GM12864 (cell line): ENCODE measurements around the gene ARL16.

ENCODE experiments used
- DNase-seq: peaks from one replicate; pipeline ENCODE4 v3.0.0-alpha.2; 2011; ENCODE audit warnings: low read depth
- H3K4me3 ChIP-seq: 2 replicates; pipeline ENCODE4 v1.5.1; 2011; ENCODE audit warnings: mild to moderate bottlenecking, low read depth, low read length, control low read depth
- TF ChIP-seq, protein P1 (sequence below): IDR thresholded peaks from 2 replicates; pipeline ENCODE4 v1.5.1; 2011; ENCODE audit warnings: low read depth, mild to moderate bottlenecking, moderate library complexity, low read length, control low read depth, inconsistent platforms; ENCODE audit errors: missing control alignments

ARL16 gene

DNA sequence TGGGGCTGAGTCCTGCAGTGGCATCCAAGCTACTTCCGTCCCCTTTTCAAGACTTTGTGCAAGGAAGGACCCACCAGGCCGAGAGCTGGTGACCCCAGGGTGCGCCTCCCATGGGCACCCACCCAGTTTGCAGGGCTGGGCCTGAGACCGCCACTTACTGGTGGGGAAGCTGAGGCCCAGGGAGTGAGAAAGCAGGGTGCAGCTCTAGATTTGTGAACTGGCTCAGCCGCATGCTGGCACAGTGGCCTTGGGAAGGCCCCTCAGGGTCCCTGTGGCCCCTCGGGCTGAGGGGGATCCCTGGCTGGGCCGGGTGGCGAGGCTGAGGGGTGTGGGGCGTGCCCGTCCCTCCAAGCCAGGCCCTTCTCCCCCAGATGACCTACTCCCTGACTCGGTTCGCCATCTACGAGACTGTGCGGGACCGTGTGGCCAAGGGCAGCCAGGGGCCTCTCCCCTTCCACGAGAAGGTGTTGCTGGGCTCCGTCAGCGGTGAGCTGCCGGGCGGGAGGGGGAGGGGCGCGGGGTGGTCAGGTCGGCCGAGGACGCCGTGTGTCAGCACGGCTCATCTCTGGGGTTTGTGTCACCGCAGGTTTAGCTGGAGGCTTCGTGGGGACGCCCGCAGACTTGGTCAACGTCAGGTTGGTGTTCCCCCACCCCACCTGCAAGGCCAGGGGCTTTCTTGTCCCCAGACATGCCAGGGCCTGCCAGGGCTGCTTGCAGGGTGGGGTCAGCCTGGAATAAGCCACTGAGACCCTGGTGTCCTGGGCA, 31.7 kb upstream of the ARL16 start:
- TF ChIP-seq, protein P1, sequence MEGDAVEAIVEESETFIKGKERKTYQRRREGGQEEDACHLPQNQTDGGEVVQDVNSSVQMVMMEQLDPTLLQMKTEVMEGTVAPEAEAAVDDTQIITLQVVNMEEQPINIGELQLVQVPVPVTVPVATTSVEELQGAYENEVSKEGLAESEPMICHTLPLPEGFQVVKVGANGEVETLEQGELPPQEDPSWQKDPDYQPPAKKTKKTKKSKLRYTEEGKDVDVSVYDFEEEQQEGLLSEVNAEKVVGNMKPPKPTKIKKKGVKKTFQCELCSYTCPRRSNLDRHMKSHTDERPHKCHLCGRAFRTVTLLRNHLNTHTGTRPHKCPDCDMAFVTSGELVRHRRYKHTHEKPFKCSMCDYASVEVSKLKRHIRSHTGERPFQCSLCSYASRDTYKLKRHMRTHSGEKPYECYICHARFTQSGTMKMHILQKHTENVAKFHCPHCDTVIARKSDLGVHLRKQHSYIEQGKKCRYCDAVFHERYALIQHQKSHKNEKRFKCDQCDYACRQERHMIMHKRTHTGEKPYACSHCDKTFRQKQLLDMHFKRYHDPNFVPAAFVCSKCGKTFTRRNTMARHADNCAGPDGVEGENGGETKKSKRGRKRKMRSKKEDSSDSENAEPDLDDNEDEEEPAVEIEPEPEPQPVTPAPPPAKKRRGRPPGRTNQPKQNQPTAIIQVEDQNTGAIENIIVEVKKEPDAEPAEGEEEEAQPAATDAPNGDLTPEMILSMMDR = no peak
- no peak for DNase-seq
- H3K4me3 ChIP-seq = no peak overlapping the region

DNA sequence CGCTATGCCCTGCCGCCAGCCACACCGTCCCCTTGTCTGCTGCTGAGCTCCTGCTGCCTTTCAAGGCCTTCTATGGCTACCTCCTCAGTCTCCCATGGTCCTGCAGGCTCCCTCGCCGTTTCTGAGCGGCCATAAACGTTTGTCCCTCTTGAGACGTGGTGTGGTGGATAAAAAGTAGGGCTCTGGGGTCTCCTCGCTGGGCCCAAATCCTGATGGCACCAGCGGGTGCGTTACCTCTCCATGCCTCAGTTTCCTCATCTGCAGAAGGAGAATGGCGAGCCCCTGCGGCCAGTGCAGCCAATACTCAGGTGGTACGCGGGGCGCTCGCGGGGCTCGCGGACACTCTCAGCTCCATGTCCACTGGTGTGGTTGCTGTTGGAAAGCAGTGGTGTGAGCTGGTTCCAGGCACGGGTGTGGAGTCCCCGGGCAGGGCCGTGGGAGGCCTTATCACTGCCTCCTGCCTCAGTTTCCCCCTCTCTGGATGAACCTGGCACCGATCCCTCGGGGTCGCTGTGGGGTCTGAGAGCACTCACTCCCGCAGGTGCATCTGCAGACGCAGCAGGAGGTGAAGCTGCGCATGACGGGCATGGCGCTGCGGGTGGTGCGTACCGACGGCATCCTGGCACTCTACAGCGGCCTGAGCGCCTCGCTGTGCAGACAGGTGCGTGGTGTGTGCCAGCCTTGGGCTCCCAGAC, 31.0 kb upstream of the ARL16 start:
- TF ChIP-seq, protein P1 = no peak

DNA sequence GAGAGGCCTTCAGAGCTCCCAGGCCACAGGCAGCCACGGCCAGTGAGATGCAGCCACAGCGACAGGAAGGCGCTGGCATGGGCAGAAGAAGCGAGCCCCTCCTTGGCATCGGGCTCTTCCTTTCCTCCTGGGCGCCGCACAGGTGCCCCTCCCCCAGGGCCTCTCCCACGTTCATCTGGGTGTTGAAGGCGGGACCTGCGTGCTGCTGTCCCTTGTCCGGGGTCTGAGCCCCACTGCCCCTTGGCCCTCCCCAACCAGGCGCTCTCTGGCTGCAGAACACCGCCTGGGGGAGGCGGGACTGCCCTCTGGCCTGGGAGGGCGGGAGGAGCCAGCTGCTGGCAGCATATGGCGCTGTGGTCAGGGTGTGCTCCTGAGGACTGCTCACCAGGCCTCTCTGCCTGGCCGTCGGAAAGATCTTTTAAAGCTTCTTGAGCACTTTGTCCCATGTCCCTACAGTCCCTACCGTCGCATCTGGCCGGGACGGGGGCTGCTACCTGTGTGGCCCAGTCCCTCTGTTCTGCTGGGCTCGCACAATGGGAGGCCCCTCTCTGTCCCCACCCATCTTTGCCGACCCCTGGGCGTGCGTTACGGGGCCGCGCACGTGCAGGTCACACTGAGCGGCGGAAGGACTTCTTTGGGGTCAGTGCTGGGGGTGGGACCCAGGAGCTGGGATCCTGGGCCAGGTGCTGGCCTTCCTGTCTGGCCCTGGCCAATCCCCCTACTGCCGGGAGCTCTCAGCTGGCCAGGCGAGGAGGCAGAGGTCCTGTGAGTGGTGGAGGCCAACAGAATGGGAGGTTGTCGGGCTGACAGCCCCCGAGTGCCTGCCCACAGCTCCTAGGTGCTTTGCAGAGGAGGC, 30.2 kb upstream of the ARL16 start:
- TF ChIP-seq, protein P1 = no peak
- H3K4me3 ChIP-seq = peak overlapping the region; percentile 80; the same call in 1 of the 2 replicates
- no peak for DNase-seq

More for the DNA sequence above, 31.0 kb upstream of the ARL16 start:
- no peak overlapping the region for H3K4me3 ChIP-seq
- no peak for DNase-seq

DNA sequence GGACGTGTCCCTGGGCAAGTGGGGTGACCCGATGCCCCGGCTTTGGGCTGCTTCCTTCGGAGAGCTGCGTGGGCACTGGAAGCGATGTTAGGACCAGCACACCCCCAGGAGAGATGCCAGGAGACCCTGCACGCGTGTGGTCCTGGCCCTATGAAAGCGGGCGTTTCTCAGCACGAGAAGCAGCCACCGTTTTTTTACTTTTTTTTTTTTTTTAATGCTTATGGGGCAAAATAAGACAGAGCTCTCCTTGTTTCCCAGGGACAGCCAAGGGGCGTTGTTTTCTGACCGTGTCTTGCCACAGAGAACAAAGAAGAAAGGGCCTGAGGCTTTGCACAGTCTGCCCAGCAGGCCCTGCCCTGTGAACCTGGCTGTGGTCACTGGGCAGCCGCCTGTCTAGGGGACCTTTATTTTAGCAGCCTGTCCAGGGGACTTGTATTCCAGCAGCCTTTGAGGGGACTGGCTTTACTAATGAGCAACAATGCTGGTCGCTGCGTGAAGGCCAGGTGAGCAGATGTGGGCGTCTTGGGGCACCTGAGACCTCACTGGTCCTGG, 29.5 kb upstream of the ARL16 start:
- DNase-seq = no peak
- TF ChIP-seq, protein P1 = no peak
- H3K4me3 ChIP-seq = peak overlapping the region; percentile 80

DNA sequence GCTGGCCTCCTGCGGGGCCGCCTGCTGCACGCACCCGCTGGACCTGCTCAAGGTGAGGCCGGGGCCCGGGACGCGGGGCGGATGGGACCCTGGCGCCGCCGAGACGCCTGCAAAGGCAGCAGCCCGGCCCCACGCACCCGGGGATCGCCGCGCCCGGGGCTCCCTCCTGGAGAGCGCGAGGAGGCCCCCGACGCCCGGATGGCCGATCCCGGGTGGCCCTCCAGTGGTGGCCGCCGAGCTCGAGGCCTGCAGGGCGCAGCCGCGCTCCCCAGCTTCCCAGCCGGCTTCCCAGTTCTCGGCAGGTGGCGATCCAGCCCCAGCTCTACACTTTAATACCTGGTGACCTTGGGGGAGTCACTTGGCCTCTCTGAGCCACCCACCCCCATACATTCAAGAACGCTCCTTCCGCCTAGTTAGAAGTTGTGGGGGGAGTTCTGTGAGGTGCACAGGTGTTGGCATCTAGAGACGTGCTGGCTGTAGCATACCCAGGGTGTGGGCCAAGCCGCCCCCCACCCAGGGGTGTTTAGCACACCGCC, 28.9 kb upstream of the ARL16 start:
- peak overlapping the region; percentile 80 for H3K4me3 ChIP-seq
- DNase-seq = no peak
- TF ChIP-seq, protein P1 = no peak

DNA sequence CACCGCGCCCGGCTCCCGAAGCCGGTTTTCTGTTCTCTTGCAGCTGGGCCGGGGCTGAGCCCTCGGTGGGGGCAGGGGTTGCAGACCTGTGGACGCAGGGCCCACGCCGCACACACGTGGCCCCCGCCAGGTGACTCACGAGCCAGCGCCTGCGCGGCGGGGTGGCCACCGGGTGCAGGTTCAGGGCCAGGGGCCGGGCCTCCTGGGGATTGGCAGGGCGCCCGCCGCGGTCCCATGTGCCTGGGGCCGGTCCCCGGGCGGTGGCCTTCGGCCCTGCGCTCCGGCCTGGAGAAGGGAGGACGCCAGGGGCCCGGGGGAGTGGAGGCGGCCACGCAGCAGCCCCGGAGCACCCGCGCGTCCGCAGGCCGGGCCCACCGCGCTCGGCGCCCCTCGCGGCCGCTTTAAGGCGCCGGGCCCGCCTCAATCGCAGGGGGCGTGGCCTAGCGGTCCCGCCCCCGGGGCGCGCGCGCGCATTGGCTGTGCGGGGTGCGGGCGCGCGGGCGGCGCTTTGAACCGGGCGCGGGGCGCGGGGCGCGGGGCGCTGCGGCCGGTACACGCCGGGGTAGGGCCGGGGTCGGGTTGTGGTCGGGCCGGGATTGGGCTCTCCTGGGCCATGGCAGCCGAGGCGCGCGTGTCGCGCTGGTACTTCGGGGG, 28.3 kb upstream of the ARL16 start, which contains the start of gene SLC25A10:
TSS of gene SLC25A10 (plus strand) at position 471 of the 654 bp plus-strand sequence. CDS start at position 614, 143 bp downstream.
- TF ChIP-seq, protein P1 = no peak
- peak; percentile 49 for DNase-seq
- peak within 1 kb of the TSS; percentile 80 for H3K4me3 ChIP-seq
